Hepatocyte (in vitro differentiated cells): ENCODE measurements around the gene GPC5. TPM values are rescaled to one million over a fixed set of nuclear protein-coding genes. Genes with fewer than 3 reads are reported as not detected.

Experiments
- DNase-seq: peaks from one replicate; pipeline ENCODE4 v3.0.0-alpha.2; 2016; ENCODE audit warnings: low spot score
- H2AFZ ChIP-seq: fragments of 200-600 bp; sonication (generic); 2 replicates; pipeline ENCODE4 v1.6.0; 2016; ENCODE audit warnings: antibody characterized with exemption, mild to moderate bottlenecking
- H3K27ac ChIP-seq: fragments of 200-600 bp; sonication (generic); 2 replicates; pipeline ENCODE4 v1.5.1; 2016; ENCODE audit warnings: mild to moderate bottlenecking
- H3K27me3 ChIP-seq: fragments of 200-600 bp; sonication (generic); 2 replicates; pipeline ENCODE4 v1.6.1; 2016
- H3K36me3 ChIP-seq: fragments of 200-600 bp; sonication (generic); replicated peaks from 2 replicates; pipeline ENCODE4 v1.5.1; 2016; ENCODE audit warnings: low read depth; ENCODE audit not compliant: insufficient read depth
- H3K4me1 ChIP-seq: fragments of 200-600 bp; sonication (generic); 2 replicates; pipeline ENCODE4 v1.5.1; 2016; ENCODE audit warnings: mild to moderate bottlenecking, moderate library complexity; ENCODE audit not compliant: insufficient read depth
- H3K4me2 ChIP-seq: fragments of 200-600 bp; sonication (generic); 2 replicates; pipeline ENCODE4 v1.6.0; 2016
- H3K4me3 ChIP-seq: fragments of 200-600 bp; sonication (generic); 2 replicates; pipeline ENCODE4 v1.5.1; 2016; ENCODE audit warnings: mild to moderate bottlenecking
- H3K79me2 ChIP-seq: fragments of 200-600 bp; sonication (generic); 2 replicates; pipeline ENCODE4 v1.6.0; 2017; ENCODE audit warnings: mild to moderate bottlenecking
- H3K9me2 ChIP-seq: fragments of 200-600 bp; sonication (generic); replicated peaks from 2 replicates; pipeline ENCODE4 v1.6.0; 2017; ENCODE audit warnings: mild to moderate bottlenecking; ENCODE audit not compliant: insufficient read depth
- H3K9me3 ChIP-seq: fragments of 200-600 bp; sonication (generic); 2 replicates; pipeline ENCODE4 v1.5.1; 2016; ENCODE audit warnings: low read depth, mild to moderate bottlenecking
- H4K20me1 ChIP-seq: fragments of 200-600 bp; sonication (generic); 2 replicates; pipeline ENCODE4 v1.6.0; 2016; ENCODE audit warnings: mild to moderate bottlenecking; ENCODE audit not compliant: insufficient read depth, poor library complexity, severe bottlenecking
- CTCF ChIP-seq: fragments of 200-600 bp; sonication (generic); IDR thresholded peaks from 2 replicates; pipeline ENCODE4 v1.5.1; 2016; ENCODE audit warnings: antibody characterized with exemption, mild to moderate bottlenecking; ENCODE audit not compliant: poor library complexity
- EZH2 ChIP-seq: fragments of 200-600 bp; sonication (generic); IDR thresholded peaks from 2 replicates; pipeline ENCODE4 v1.6.1; 2016; ENCODE audit warnings: antibody characterized with exemption, mild to moderate bottlenecking, borderline replicate concordance
- EZH2phosphoT487 ChIP-seq: fragments of 200-600 bp; sonication (generic); IDR thresholded peaks from one replicate; pipeline ENCODE4 v1.6.1; 2018; ENCODE audit warnings: antibody characterized with exemption, mild to moderate bottlenecking, low read depth, moderate library complexity; ENCODE audit not compliant: unreplicated experiment, severe bottlenecking
- WGBS: methylation state at CpG from one replicate; pipeline ENCODE4 v1.1.6; 2016; ENCODE audit warnings: low lambda C conversion rate; ENCODE audit errors: missing lambda C conversion rate; 5-methylcytosine and 5-hydroxymethylcytosine counted together
- polyA plus RNA-seq: library from polyadenylated mRNA; unstranded; fragments of >200 nt; fragmentation: Nextera tagmentation; extraction: Ambion mirVana; gene quantifications from 2 replicates; pipeline ENCODE4 v1.2.1, GENCODE V29; 2016
- total RNA-seq: library from RNA; depleted of rRNA; stranded (reverse); fragments of >200 nt; gene quantifications from 2 replicates; pipeline ENCODE4 v1.2.3, GENCODE V29; 2014

GPC5 gene
- total and polyA plus RNA-seq, 2 experiments from 2014 or later = 3.9 to 5.4 TPM

- DNase-seq = no peak
- no peak overlapping the region for H2AFZ ChIP-seq
- H3K9me2 ChIP-seq = no peaks in the 10 kb centered on the region
- no peaks in the 10 kb centered on the region for H3K9me3 ChIP-seq
- no peak overlapping the region for H3K27ac ChIP-seq
- H3K79me2 ChIP-seq = no peaks in the 10 kb centered on the region
- H3K4me2 ChIP-seq = no peak overlapping the region
- WGBS = 42% methylated on average over 5 of the region's 5 CpGs
- no peaks in the 10 kb centered on the region for H3K27me3 ChIP-seq
- TF ChIP-seq CTCF = no peak
- TF ChIP-seq EZH2phosphoT487 = no peak
- no peak overlapping the region for H3K4me3 ChIP-seq
- no peaks in the 10 kb centered on the region for H3K36me3 ChIP-seq
- H4K20me1 ChIP-seq = no peaks in the 10 kb centered on the region
- no peaks in the 10 kb centered on the region for H3K4me1 ChIP-seq
Measured at GRCh38 chr13:91482427-91482826, 84.0 kb downstream of the GPC5 start.

GRCh38 chr13:91491980-91492379, 93.6 kb downstream of the GPC5 start:
- 76% methylated on average over 2 of the region's 2 CpGs for WGBS
- H3K4me2 ChIP-seq = no peak overlapping the region
- H3K27ac ChIP-seq = no peak overlapping the region
- H3K79me2 ChIP-seq = no peaks in the 10 kb centered on the region
- H2AFZ ChIP-seq = no peak overlapping the region
- H3K9me3 ChIP-seq = no peaks in the 10 kb centered on the region
- no peaks in the 10 kb centered on the region for H3K27me3 ChIP-seq
- no peaks in the 10 kb centered on the region for H3K4me1 ChIP-seq
- H4K20me1 ChIP-seq = no peaks in the 10 kb centered on the region
- H3K4me3 ChIP-seq = no peak overlapping the region
- no peaks in the 10 kb centered on the region for H3K9me2 ChIP-seq
- DNase-seq = no peak
- H3K36me3 ChIP-seq = no peaks in the 10 kb centered on the region
- TF ChIP-seq EZH2 (no peak), EZH2phosphoT487 (no peak), CTCF (no peak)

- no peak for DNase-seq
- Histone ChIP-seq H2AFZ (no peak overlapping the region), H3K79me2 (no peaks in the 10 kb centered on the region), H4K20me1 (no peaks in the 10 kb centered on the region), H3K27ac (no peak overlapping the region), H3K9me2 (no peaks in the 10 kb centered on the region), H3K4me1 (no peaks in the 10 kb centered on the region), H3K27me3 (no peaks in the 10 kb centered on the region), H3K4me2 (no peak overlapping the region), H3K36me3 (no peaks in the 10 kb centered on the region), H3K4me3 (no peak overlapping the region), H3K9me3 (no peaks in the 10 kb centered on the region)
- TF ChIP-seq EZH2 (no peak), CTCF (no peak)
- 89% methylated on average over 5 of the region's 5 CpGs for whole genome bisulfite sequencing
Measured at GRCh38 chr13:91493442-91493841, 95.0 kb downstream of the GPC5 start.

GRCh38 chr13:91498298-91498697, 99.9 kb downstream of the GPC5 start:
- 89% methylated on average over 5 of the region's 5 CpGs for WGBS
- Histone ChIP-seq H3K4me3 (no peak overlapping the region), H4K20me1 (no peaks in the 10 kb centered on the region), H3K79me2 (no peaks in the 10 kb centered on the region), H2AFZ (no peak overlapping the region), H3K27me3 (no peaks in the 10 kb centered on the region), H3K36me3 (no peaks in the 10 kb centered on the region), H3K4me1 (no peaks in the 10 kb centered on the region), H3K9me3 (no peaks in the 10 kb centered on the region), H3K4me2 (no peak overlapping the region), H3K9me2 (no peaks in the 10 kb centered on the region), H3K27ac (no peak overlapping the region)
- no peak for DNase-seq
- no peak for TF ChIP-seq EZH2
